Panc1 (cell line): ENCODE results near the gene EYS. TPM values are rescaled to one million over a fixed set of nuclear protein-coding genes. Genes with fewer than 3 reads are reported as not detected.

Experiments used
- ATAC-seq: fragments of 200-7000 bp; cut with Tn5 transposase; 2 replicates; pipeline ENCODE4 v1.9.1; 2020; ENCODE audit warnings: mild to moderate bottlenecking, moderate library complexity
- BruUV-seq: library from RNA; stranded (reverse); fragments of 400-500 nt; replicated peaks from 2 replicates; lab custom pipeline; 2021; lab: Mats Ljungman, UMichigan
- CTCF ChIA-PET: fragments of 300-600 bp; sonication (Branson Sonifier 250); formaldehyde crosslinking; loops from one replicate; lab custom pipeline; 2022; ENCODE audit warnings: antibody characterized with exemption; lab: Charles Lee
- POLR2A ChIA-PET: fragments of 300-600 bp; sonication (Branson Sonifier 250); formaldehyde crosslinking; loops from one replicate; lab custom pipeline; 2022; ENCODE audit warnings: antibody characterized with exemption; lab: Charles Lee
- DNase-seq: peaks from one replicate; pipeline ENCODE4 v3.0.0-alpha.2; 2010; ENCODE audit warnings: low read depth, low spot score
- H3K27ac ChIP-seq: 2 replicates; pipeline ENCODE4 v1.5.1; 2011; ENCODE audit warnings: mild to moderate bottlenecking, low read length, inconsistent platforms
- H3K27me3 ChIP-seq: fragments of 200-500 bp; sonication (Bioruptor generic); 2 replicates; pipeline ENCODE4 v1.6.0; 2014; ENCODE audit warnings: low read length, inconsistent platforms; ENCODE audit not compliant: control insufficient read depth, insufficient read depth
- H3K36me3 ChIP-seq: fragments of 200-500 bp; sonication (Bioruptor generic); 2 replicates; pipeline ENCODE4 v1.5.1; 2014; ENCODE audit warnings: inconsistent platforms, mild to moderate bottlenecking, low read length, moderate library complexity; ENCODE audit not compliant: control insufficient read depth, insufficient read depth
- H3K4me1 ChIP-seq: 2 replicates; pipeline ENCODE4 v1.5.1; 2011; ENCODE audit warnings: inconsistent platforms, mild to moderate bottlenecking, low read length, moderate library complexity; ENCODE audit not compliant: control insufficient read depth, insufficient read depth
- H3K4me3 ChIP-seq, 2 experiments: 2 replicates each; pipeline ENCODE4 v1.5.1; 2011 to 2012; ENCODE audit warnings: low read depth in 2 of 2, low read length in 2 of 2, mild to moderate bottlenecking in 2 of 2, inconsistent platforms in 1 of 2, moderate library complexity in 1 of 2
- H3K9me3 ChIP-seq: fragments of 200-500 bp; sonication (Bioruptor generic); 2 replicates; pipeline ENCODE4 v1.5.1; 2014; ENCODE audit warnings: low read depth, mild to moderate bottlenecking, inconsistent platforms, low read length, moderate library complexity; ENCODE audit not compliant: control insufficient read depth, insufficient read depth
- POLR2AphosphoS5 ChIP-seq: IDR thresholded peaks from 2 replicates; pipeline ENCODE4 v1.6.1; 2012; ENCODE audit warnings: mild to moderate bottlenecking, low read depth, low read length, moderate library complexity
- SIN3A ChIP-seq: IDR thresholded peaks from 2 replicates; pipeline ENCODE4 v1.6.1; 2012; ENCODE audit warnings: low read depth, mild to moderate bottlenecking, low read length, moderate library complexity, borderline replicate concordance; ENCODE audit not compliant: insufficient read depth
- TCF7L2 ChIP-seq: IDR thresholded peaks from 2 replicates; pipeline ENCODE4 v1.6.1; 2011; ENCODE audit warnings: mild to moderate bottlenecking, low read depth, low read length, inconsistent platforms
- in situ Hi-C: cut with HindIII; loops from 2 replicates; pipeline ENCODE4 v1.10.0; 2016; ENCODE audit warnings: low sequenced_read_pairs, low pct_unique_long_range_greater_than_20kb
- intact Hi-C: fragments of 100-400 bp; cut with micrococcal nuclease; formaldehyde crosslinking; loops from one replicate; pipeline ENCODE4 v1.10.0; 2022; ENCODE audit not compliant: unreplicated experiment
- total RNA-seq: library from RNA; stranded (reverse); gene quantifications from one replicate; pipeline ENCODE4 v1.2.1, GENCODE V29; 2021; ENCODE audit not compliant: unreplicated experiment
- TF ChIP-seq, protein P1 (sequence below), 2 experiments: IDR thresholded peaks; 2 replicates each; pipeline ENCODE4 v1.6.1; 2011 to 2012; ENCODE audit warnings: low read depth in 2 of 2, control low read depth in 1 of 2, low read length in 1 of 2, mild to moderate bottlenecking in 1 of 2, moderate library complexity in 1 of 2; ENCODE audit not compliant: insufficient read depth in 1 of 2
- TF ChIP-seq, protein P2 (sequence below): fragments of 450-650 bp; IDR thresholded peaks from 2 replicates; pipeline ENCODE4 v1.5.1; 2017; ENCODE audit warnings: mild to moderate bottlenecking

The EYS gene
- total RNA-seq, 1 experiment from 2014 or later: not detected

DNA sequence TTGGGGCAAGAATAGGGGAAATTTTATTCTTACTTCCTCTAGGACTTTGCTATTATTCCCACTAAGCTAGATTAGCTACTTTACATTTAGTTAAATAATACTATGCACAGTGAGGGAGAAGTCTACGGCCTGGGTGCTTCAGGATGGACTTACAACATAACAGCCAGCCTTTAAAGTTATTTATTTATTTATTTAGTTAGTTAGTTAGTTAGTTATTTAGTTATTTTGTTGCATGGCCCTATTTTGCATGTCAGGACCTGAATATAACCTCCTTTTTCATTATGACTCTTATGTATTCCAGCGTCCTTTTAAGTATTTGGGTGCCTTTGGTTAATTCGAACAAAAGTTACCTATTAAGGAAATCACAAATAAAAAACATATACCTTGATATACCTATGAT, 238.7 kb downstream of the EYS start:
- ChIA-PET CTCF (no interaction called here), POLR2A (no interaction called here)
- no peak overlapping the region for H3K27ac ChIP-seq
- no peaks in the 10 kb centered on the region for H3K9me3 ChIP-seq
- no peak for ATAC-seq
- H3K36me3 ChIP-seq: no peaks in the 10 kb centered on the region
- DNase-seq: no peak
- no peaks in the 10 kb centered on the region for H3K4me1 ChIP-seq
- in situ Hi-C loops (no loop called here), intact Hi-C loops (no loop called here)
- no peaks in the 10 kb centered on the region for H3K27me3 ChIP-seq
- BruUV-seq: no TSS peak
- no peak overlapping the region for H3K4me3 ChIP-seq
- TF ChIP-seq TCF7L2 (no peak), SIN3A (no peak)
- TF ChIP-seq, protein P1, sequence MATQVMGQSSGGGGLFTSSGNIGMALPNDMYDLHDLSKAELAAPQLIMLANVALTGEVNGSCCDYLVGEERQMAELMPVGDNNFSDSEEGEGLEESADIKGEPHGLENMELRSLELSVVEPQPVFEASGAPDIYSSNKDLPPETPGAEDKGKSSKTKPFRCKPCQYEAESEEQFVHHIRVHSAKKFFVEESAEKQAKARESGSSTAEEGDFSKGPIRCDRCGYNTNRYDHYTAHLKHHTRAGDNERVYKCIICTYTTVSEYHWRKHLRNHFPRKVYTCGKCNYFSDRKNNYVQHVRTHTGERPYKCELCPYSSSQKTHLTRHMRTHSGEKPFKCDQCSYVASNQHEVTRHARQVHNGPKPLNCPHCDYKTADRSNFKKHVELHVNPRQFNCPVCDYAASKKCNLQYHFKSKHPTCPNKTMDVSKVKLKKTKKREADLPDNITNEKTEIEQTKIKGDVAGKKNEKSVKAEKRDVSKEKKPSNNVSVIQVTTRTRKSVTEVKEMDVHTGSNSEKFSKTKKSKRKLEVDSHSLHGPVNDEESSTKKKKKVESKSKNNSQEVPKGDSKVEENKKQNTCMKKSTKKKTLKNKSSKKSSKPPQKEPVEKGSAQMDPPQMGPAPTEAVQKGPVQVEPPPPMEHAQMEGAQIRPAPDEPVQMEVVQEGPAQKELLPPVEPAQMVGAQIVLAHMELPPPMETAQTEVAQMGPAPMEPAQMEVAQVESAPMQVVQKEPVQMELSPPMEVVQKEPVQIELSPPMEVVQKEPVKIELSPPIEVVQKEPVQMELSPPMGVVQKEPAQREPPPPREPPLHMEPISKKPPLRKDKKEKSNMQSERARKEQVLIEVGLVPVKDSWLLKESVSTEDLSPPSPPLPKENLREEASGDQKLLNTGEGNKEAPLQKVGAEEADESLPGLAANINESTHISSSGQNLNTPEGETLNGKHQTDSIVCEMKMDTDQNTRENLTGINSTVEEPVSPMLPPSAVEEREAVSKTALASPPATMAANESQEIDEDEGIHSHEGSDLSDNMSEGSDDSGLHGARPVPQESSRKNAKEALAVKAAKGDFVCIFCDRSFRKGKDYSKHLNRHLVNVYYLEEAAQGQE (IDR thresholded peaks at IDR 0.05; ENCODE audit: insufficient read depth in 1 of 2, low read depth in 2 of 2, low read length in 1 of 2): no peak
- TF ChIP-seq, protein P2, sequence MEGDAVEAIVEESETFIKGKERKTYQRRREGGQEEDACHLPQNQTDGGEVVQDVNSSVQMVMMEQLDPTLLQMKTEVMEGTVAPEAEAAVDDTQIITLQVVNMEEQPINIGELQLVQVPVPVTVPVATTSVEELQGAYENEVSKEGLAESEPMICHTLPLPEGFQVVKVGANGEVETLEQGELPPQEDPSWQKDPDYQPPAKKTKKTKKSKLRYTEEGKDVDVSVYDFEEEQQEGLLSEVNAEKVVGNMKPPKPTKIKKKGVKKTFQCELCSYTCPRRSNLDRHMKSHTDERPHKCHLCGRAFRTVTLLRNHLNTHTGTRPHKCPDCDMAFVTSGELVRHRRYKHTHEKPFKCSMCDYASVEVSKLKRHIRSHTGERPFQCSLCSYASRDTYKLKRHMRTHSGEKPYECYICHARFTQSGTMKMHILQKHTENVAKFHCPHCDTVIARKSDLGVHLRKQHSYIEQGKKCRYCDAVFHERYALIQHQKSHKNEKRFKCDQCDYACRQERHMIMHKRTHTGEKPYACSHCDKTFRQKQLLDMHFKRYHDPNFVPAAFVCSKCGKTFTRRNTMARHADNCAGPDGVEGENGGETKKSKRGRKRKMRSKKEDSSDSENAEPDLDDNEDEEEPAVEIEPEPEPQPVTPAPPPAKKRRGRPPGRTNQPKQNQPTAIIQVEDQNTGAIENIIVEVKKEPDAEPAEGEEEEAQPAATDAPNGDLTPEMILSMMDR: no peak

DNA sequence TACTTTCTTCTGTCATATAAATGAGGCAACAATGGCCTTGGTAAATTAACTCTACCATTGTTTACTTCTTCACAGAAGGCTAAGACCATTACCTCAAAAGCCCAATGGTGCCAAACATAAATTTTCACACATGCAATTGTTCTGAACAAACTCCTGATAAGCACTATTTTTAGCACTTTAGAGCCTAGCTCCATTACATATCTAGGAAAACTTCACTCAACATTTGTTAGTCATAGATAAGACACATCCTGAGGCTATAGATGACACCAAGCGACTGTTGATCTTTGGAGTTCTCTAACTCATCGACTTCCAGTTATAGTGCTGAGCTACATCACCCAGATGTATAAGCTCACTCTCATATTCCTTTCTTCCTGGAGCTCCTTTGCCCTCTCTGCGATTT, 245.9 kb downstream of the EYS start:
- in situ Hi-C loops: no loop called here
- TF ChIP-seq, protein P1 (IDR thresholded peaks at IDR 0.05; ENCODE audit: insufficient read depth in 1 of 2, low read depth in 2 of 2, low read length in 1 of 2): no peak
- TF ChIP-seq, protein P2: no peak
- no peak for TF ChIP-seq SIN3A
- no peak for TF ChIP-seq TCF7L2
- TF ChIP-seq POLR2AphosphoS5: no peak
- ATAC-seq: no peak
- BruUV-seq: no TSS peak
- Histone ChIP-seq H3K27ac (no peak overlapping the region), H3K27me3 (no peaks in the 10 kb centered on the region), H3K9me3 (no peaks in the 10 kb centered on the region), H3K4me3 (no peak overlapping the region), H3K36me3 (no peaks in the 10 kb centered on the region), H3K4me1 (no peaks in the 10 kb centered on the region)
- DNase-seq: no peak
- POLR2A ChIA-PET: no interaction called here
- intact Hi-C loops: no loop called here
- CTCF ChIA-PET: no interaction called here
